Vagina (tissue), 2 donors: ENCODE measurements around the gene SMARCD1.

Experiments
- CTCF ChIP-seq, 3 experiments: fragments of 450-650 bp in 2 of 3; fragments of 200-600 bp in 1 of 3; sonication (generic) in 1 of 3; IDR thresholded peaks; one replicate each; pipeline ENCODE4 v1.5.1; 2017 to 2019; ENCODE audit warnings: antibody characterized with exemption in 3 of 3, mild to moderate bottlenecking in 2 of 3, moderate library complexity in 2 of 3
- POLR2A ChIP-seq, 2 donors: fragments of 450-650 bp; IDR thresholded peaks; one replicate each; pipeline ENCODE4 v1.6.1; 2017; ENCODE audit warnings: antibody characterized with exemption in 2 of 2, mild to moderate bottlenecking in 2 of 2, moderate library complexity in 2 of 2
- POLR2AphosphoS5 ChIP-seq, 2 donors: sonication (generic); formaldehyde crosslinking; IDR thresholded peaks; one replicate each; pipeline ENCODE4 v1.9.0; 2017; ENCODE audit warnings: antibody characterized with exemption in 2 of 2, mild to moderate bottlenecking in 2 of 2, low read depth in 1 of 2; ENCODE audit not compliant: insufficient read depth in 1 of 2

- peak in 1 of 3 experiments; percentile 87 for TF ChIP-seq CTCF (IDR thresholded peaks at IDR 0.05)
- TF ChIP-seq POLR2A (IDR thresholded peaks at IDR 0.05), result no peak
- no peak for TF ChIP-seq POLR2AphosphoS5 (IDR thresholded peaks at IDR 0.05; ENCODE audit: insufficient read depth in 1 of 2, low read depth in 1 of 2)
These were observed 26.2 kb downstream of the SMARCD1 start for GRCh38 chr12:50111395-50111692.
